Renal pelvis (tissue), 4 donors: ENCODE data around the gene SNRPA1. TPM values are rescaled to one million over a fixed set of nuclear protein-coding genes. Genes with fewer than 3 reads are reported as not detected.
A peak's percentile ranks its signal among the peaks of the same experiment; 100 is the strongest.

ENCODE experiments used
- DNase-seq: peaks from one replicate; pipeline ENCODE4 v3.0.0-alpha.2; 2013
- polyA plus RNA-seq, 3 donors: library from polyadenylated mRNA; unstranded; fragments of 120-200 nt; gene quantifications; one replicate each; pipeline ENCODE4 v1.2.1, GENCODE V29; 2013; ENCODE audit not compliant: insufficient read length in 3 of 3

Gene SNRPA1
- polyA plus RNA-seq, 3 donors: 61.9 to 81.2 (median 64.9) TPM

GRCh38 chr15:101323793-101324523 is 28.9 kb upstream of the SNRPA1 start:
- no peak for DNase-seq

- DNase-seq: no peak
Observed at GRCh38 chr15:101322854-101323477, 27.9 kb upstream of the SNRPA1 start.

- no peak for DNase-seq
Observed at GRCh38 chr15:101322016-101322695, 27.1 kb upstream of the SNRPA1 start.

GRCh38 chr15:101320501-101321052 is 25.5 kb upstream of the SNRPA1 start:
- DNase-seq: peak; percentile 31

GRCh38 chr15:101318839-101319238 is 23.8 kb upstream of the SNRPA1 start:
- no peak for DNase-seq

GRCh38 chr15:101318147-101318819 is 23.2 kb upstream of the SNRPA1 start:
- DNase-seq: no peak

- DNase-seq: no peak
Observed at GRCh38 chr15:101317336-101317872, 22.4 kb upstream of the SNRPA1 start.

- no peak for DNase-seq
Observed at GRCh38 chr15:101316529-101316928, 21.5 kb upstream of the SNRPA1 start.

- no peak for DNase-seq
Observed at GRCh38 chr15:101315736-101316135, 20.7 kb upstream of the SNRPA1 start.

- no peak for DNase-seq
Observed at GRCh38 chr15:101314336-101315125, 19.5 kb upstream of the SNRPA1 start.

- DNase-seq: no peak
Observed at GRCh38 chr15:101313041-101313761, 18.2 kb upstream of the SNRPA1 start.

- no peak for DNase-seq
Observed at GRCh38 chr15:101310508-101310907, 15.5 kb upstream of the SNRPA1 start.

GRCh38 chr15:101310161-101310480 is 15.1 kb upstream of the SNRPA1 start:
- no peak for DNase-seq

- DNase-seq: no peak
Observed at GRCh38 chr15:101309436-101310160, 14.6 kb upstream of the SNRPA1 start.

- DNase-seq: no peak
Observed at GRCh38 chr15:101308604-101309435, 13.8 kb upstream of the SNRPA1 start.

GRCh38 chr15:101307897-101308603 is 13.0 kb upstream of the SNRPA1 start:
- no peak for DNase-seq

GRCh38 chr15:101307048-101307896 is 12.2 kb upstream of the SNRPA1 start:
- no peak for DNase-seq
